ENCODE results near the gene LRRK1.

DNA sequence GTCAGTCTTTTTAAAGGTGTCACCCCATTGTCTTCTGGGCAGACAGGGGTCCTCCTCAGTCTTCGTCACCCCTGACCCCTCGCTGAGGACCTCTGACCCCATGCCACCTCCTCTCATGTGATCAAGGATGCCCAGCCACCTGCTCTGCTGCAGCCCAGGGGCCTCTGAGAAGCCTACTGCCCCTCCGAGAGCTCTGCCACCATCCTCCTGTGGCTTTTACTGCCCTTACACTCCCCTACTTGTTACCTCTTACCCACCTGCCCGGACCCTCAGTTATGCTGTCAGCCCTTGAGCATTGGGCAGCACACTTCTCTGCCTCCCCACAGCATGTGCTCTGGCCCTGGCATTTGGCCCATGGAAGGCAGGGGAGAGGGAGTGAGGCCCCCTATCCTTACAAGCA is 123.2 kb downstream of the LRRK1 start:
- TF ChIP-seq, protein P1, sequence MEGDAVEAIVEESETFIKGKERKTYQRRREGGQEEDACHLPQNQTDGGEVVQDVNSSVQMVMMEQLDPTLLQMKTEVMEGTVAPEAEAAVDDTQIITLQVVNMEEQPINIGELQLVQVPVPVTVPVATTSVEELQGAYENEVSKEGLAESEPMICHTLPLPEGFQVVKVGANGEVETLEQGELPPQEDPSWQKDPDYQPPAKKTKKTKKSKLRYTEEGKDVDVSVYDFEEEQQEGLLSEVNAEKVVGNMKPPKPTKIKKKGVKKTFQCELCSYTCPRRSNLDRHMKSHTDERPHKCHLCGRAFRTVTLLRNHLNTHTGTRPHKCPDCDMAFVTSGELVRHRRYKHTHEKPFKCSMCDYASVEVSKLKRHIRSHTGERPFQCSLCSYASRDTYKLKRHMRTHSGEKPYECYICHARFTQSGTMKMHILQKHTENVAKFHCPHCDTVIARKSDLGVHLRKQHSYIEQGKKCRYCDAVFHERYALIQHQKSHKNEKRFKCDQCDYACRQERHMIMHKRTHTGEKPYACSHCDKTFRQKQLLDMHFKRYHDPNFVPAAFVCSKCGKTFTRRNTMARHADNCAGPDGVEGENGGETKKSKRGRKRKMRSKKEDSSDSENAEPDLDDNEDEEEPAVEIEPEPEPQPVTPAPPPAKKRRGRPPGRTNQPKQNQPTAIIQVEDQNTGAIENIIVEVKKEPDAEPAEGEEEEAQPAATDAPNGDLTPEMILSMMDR (IDR thresholded peaks at IDR 0.05) = no peak
- TF ChIP-seq POLR2A (IDR thresholded peaks at IDR 0.05) = no peak
